ENCODE results near the gene MAMSTR. TPM values are rescaled to one million over a fixed set of nuclear protein-coding genes. Genes with fewer than 3 reads are reported as not detected.

MAMSTR gene
- total and polyA plus RNA-seq, 9 of the 15 experiments (the other 6 are each of a cell fraction or from before 2014, with no cell fraction given): 0.08 to 1.00 (median 0.40) TPM; not detected in 1

DNA sequence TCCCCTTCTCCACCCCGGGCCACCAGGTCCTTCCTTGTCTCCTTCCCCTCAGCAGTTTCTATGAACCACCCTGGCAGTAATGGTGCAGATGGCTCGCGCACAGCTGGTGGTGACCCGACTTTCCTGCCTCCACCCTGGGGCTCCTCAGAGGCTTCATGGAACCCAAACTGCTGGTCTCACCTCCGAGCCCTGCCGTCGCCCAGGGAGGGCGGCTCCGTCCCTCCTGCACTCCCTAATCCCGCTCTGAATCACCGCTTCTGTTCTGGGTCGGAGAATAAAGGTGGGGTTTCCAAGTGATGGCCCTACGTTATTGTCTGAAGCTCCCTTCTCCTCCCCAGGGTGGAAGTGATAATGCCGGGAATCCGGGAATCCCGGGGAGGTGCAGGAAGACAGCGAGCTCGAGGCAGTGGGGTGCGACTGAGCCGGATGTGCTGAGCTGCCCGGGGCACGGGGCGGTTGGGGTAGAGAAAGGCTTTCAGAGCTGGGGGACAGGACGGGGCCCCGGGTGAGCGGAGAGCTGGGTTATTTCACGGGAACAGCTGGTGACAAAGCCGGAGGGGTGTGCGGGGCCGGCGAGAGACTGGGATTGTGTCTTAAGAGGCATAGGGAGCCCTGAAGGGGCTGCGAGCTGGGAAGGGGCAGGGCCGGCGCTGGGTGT is 23.0 kb downstream of the MAMSTR start:
- FAIRE-seq (no peak), ATAC-seq (no peak), DNase-seq (ENCODE audit: extremely low read depth in 1 of 4, low spot score in 3 of 4) (no peak)
- H3K27me3 ChIP-seq (ENCODE audit: control insufficient read depth in 2 of 2, insufficient read depth in 2 of 2, low read length in 2 of 2): no peaks in the 10 kb centered on the region
- H3K27ac ChIP-seq (ENCODE audit: extremely low read depth, low read depth, low read length): no peak overlapping the region
- H3K4me1 ChIP-seq (replicated peaks in 1 of 2; ENCODE audit: control insufficient read depth in 2 of 2, insufficient read depth in 2 of 2, low read length in 2 of 2): peaks cover 10 to 27% of the 10 kb centered on the region in 2 experiments; a peak in 4 of 5 replicates
- H3K9ac ChIP-seq (ENCODE audit: insufficient read depth in 1 of 2, low read depth in 2 of 2, low read length in 2 of 2): peak overlapping the region in 1 of 2 experiments; percentile 82; a peak in 2 of 4 replicates
- intact Hi-C loops (cut with micrococcal nuclease): no loop called here
- in situ Hi-C loops (cut with MboI): no loop called here
- H3K9me3 ChIP-seq (replicated peaks; ENCODE audit: control insufficient read depth, insufficient read depth, low read depth, low read length): no peaks in the 10 kb centered on the region
- no TSS peak for BruUV-seq (replicated peaks)
- H2AFZ ChIP-seq (ENCODE audit: low read depth, low read length): no peak overlapping the region
- ChIA-PET POLR2A (interaction anchor here (1.5 kb wide), 1 partner anchor 21 kb away, joined by 4 read pairs; no protein-coding TSS in a partner anchor), CTCF (ENCODE audit: low intra/inter-chr PET ratio) (interaction anchor here (0.6 kb wide), 1 partner anchor 50 kb away, joined by 3 read pairs; the partner anchor contains the start of gene CA11)
- no peaks in the 10 kb centered on the region for H3K9me1 ChIP-seq (ENCODE audit: control insufficient read depth, insufficient read depth, low read length)
- no peaks in the 10 kb centered on the region for H3K79me2 ChIP-seq (ENCODE audit: control insufficient read depth, insufficient read depth, low read length)
- no peaks in the 10 kb centered on the region for H3K36me3 ChIP-seq (ENCODE audit: control insufficient read depth, insufficient read depth, low read length)
- WGBS (ENCODE audit: insufficient coverage, low coverage, missing lambda C conversion rate): 70% methylated on average over 25 of the region's 34 CpGs
- H3K4me2 ChIP-seq (ENCODE audit: insufficient read depth, low read length): no peak overlapping the region
- H3K4me3 ChIP-seq: no peak overlapping the region
- H4K20me1 ChIP-seq (replicated peaks; ENCODE audit: control insufficient read depth, insufficient read depth, low read length): no peaks in the 10 kb centered on the region
- TF ChIP-seq ATF2 (CRISPR knock-in tag; IDR thresholded peaks at IDR 0.05) (no peak), POLR2A (conservative IDR thresholded peaks at IDR 0.05) (no peak), CHD7 (IDR thresholded peaks at IDR 0.05; ENCODE audit: low read depth, low read length) (no peak), NEUROD1 (IDR thresholded peaks at IDR 0.05; ENCODE audit: borderline replicate concordance, low read depth, low read length, partially characterized antibody) (no peak)
- TF ChIP-seq, protein P1, sequence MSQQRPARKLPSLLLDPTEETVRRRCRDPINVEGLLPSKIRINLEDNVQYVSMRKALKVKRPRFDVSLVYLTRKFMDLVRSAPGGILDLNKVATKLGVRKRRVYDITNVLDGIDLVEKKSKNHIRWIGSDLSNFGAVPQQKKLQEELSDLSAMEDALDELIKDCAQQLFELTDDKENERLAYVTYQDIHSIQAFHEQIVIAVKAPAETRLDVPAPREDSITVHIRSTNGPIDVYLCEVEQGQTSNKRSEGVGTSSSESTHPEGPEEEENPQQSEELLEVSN (IDR thresholded peaks at IDR 0.05; ENCODE audit: borderline replicate concordance in 1 of 2, extremely low read depth in 1 of 2, insufficient read depth in 1 of 2, insufficient read length in 1 of 2, low read depth in 1 of 2, low read length in 1 of 2, poor library complexity in 1 of 2, severe bottlenecking in 1 of 2): no peak

Measured in K562 (cell line).